B cell (primary cell): ENCODE data around the gene APLN. TPM values are rescaled to one million over a fixed set of nuclear protein-coding genes. Genes with fewer than 3 reads are reported as not detected.

Experiments used
- ATAC-seq: fragments of 200-7000 bp; cut with Tn5 transposase; one replicate; pipeline ENCODE4 v1.10.0; 2021; ENCODE audit warnings: low read depth, mild to moderate bottlenecking, moderate number of reproducible peaks, moderate library complexity
- CTCF ChIA-PET: fragments of 350-600 bp; sonication (Branson Sonifier 250); formaldehyde crosslinking; loops from one replicate; lab custom pipeline; 2021; ENCODE audit warnings: antibody characterized with exemption, inconsistent platforms; lab: Charles Lee
- POLR2A ChIA-PET: fragments of 350-600 bp; sonication (Branson Sonifier 250); formaldehyde crosslinking; loops from one replicate; lab custom pipeline; 2021; ENCODE audit warnings: antibody characterized with exemption; lab: Charles Lee
- DNase-seq: peaks from one replicate; pipeline ENCODE4 v3.0.0; 2013
- H2AFZ ChIP-seq: 2 replicates; pipeline ENCODE4 v1.6.1; 2012; ENCODE audit warnings: mild to moderate bottlenecking, low read depth, low read length; ENCODE audit not compliant: insufficient read depth, poor library complexity, severe bottlenecking
- H3K27ac ChIP-seq, 2 donors: 1 replicate in 1 of 2; 2 replicates in 1 of 2; pipeline ENCODE4 v1.5.1; 2012 to 2013; ENCODE audit warnings: low read length in 2 of 2, mild to moderate bottlenecking in 2 of 2, moderate library complexity in 1 of 2
- H3K27me3 ChIP-seq, 4 experiments: fragments of 200-600 bp in 1 of 4; sonication (generic) in 1 of 4; replicated peaks in 1 of 4; 1 replicate in 2 of 4; 2 replicates in 2 of 4; pipeline versions ENCODE4 v1.6.1 to v1.7.0; 2013 to 2016; ENCODE audit warnings: low read length in 3 of 4, mild to moderate bottlenecking in 2 of 4, mixed read lengths in 1 of 4, moderate library complexity in 1 of 4; ENCODE audit not compliant: insufficient read depth in 4 of 4, control insufficient read depth in 3 of 4; ENCODE audit errors: control extremely low read depth in 1 of 4
- H3K36me3 ChIP-seq, 2 experiments: replicated peaks in 1 of 2; 1 replicate in 1 of 2; 2 replicates in 1 of 2; pipeline versions ENCODE4 v1.6.1 to v1.7.1; 2013; ENCODE audit warnings: low read length in 1 of 2; ENCODE audit not compliant: insufficient read depth in 2 of 2, control insufficient read depth in 1 of 2; ENCODE audit errors: control extremely low read depth in 1 of 2, extremely low read depth in 1 of 2
- H3K4me1 ChIP-seq, 2 donors: fragments of 200-600 bp in 1 of 2; sonication (generic) in 1 of 2; 1 replicate in 1 of 2; 2 replicates in 1 of 2; pipeline versions ENCODE4 v1.5.1 to v1.6.1; 2013 to 2017; ENCODE audit warnings: low read length in 2 of 2; ENCODE audit not compliant: control insufficient read depth in 2 of 2, insufficient read depth in 2 of 2
- H3K4me2 ChIP-seq: replicated peaks from 2 replicates; pipeline ENCODE3; 2012; ENCODE audit warnings: mild to moderate bottlenecking, low read depth, low read length; ENCODE audit not compliant: poor library complexity, severe bottlenecking
- H3K4me3 ChIP-seq, 5 experiments: fragments of 200-600 bp in 1 of 5; sonication (generic) in 1 of 5; 1 replicate in 3 of 5; 2 replicates in 2 of 5; pipeline versions ENCODE4 v1.5.1 to v1.7.0; 2011 to 2016; ENCODE audit warnings: low read length in 4 of 5, mild to moderate bottlenecking in 4 of 5, low read depth in 2 of 5, control low read depth in 1 of 5, moderate library complexity in 1 of 5; ENCODE audit not compliant: insufficient read depth in 1 of 5; ENCODE audit errors: control extremely low read depth in 1 of 5, extremely low read depth in 1 of 5
- H3K79me2 ChIP-seq: fragments of 200-600 bp; sonication (generic); one replicate; pipeline ENCODE4 v1.6.0; 2016; ENCODE audit warnings: low read length; ENCODE audit not compliant: control insufficient read depth, insufficient read depth
- H3K9ac ChIP-seq: fragments of 200-600 bp; sonication (generic); 2 replicates; pipeline ENCODE4 v1.6.1; 2017; ENCODE audit warnings: mild to moderate bottlenecking, low read length, moderate library complexity
- H3K9me3 ChIP-seq, 3 donors: one replicate each; pipeline versions ENCODE4 v1.6.1 to v1.7.1; 2013; ENCODE audit warnings: low read length in 2 of 3; ENCODE audit not compliant: control insufficient read depth in 2 of 3, insufficient read depth in 1 of 3; ENCODE audit errors: control extremely low read depth in 1 of 3
- H4K20me1 ChIP-seq: 2 replicates; pipeline ENCODE4 v1.6.0; 2012; ENCODE audit warnings: mild to moderate bottlenecking, low read length; ENCODE audit not compliant: insufficient read depth, control insufficient read depth, poor library complexity, severe bottlenecking
- H3K27ac Mint-ChIP-seq: one replicate; pipeline ENCODE4 v1.8.0; 2021; ENCODE audit warnings: mixed read lengths
- H3K27me3 Mint-ChIP-seq: one replicate; pipeline ENCODE4 v1.8.0; 2021; ENCODE audit warnings: mixed read lengths
- H3K4me1 Mint-ChIP-seq: one replicate; pipeline ENCODE4 v1.8.0; 2021; ENCODE audit warnings: mixed read lengths
- H3K4me3 Mint-ChIP-seq: one replicate; pipeline ENCODE4 v1.8.0; 2021; ENCODE audit warnings: mixed read lengths
- H3K9me3 Mint-ChIP-seq: one replicate; pipeline ENCODE4 v1.8.0; 2022; ENCODE audit warnings: mixed read lengths; ENCODE audit not compliant: insufficient read depth
- CTCF ChIP-seq: fragments of 200-600 bp; IDR thresholded peaks from one replicate; pipeline ENCODE4 v1.8.0; 2022; ENCODE audit warnings: antibody characterized with exemption, mild to moderate bottlenecking
- EZH2 ChIP-seq: IDR thresholded peaks from 2 replicates; pipeline ENCODE4 v1.6.1; 2012; ENCODE audit warnings: borderline replicate concordance, low read depth, mild to moderate bottlenecking, moderate library complexity, low read length; ENCODE audit not compliant: insufficient read depth, poor library complexity, severe bottlenecking
- WGBS: methylation state at CpG from one replicate; pipeline ENCODE4 v1.1.5; 2013; ENCODE audit warnings: missing lambda C conversion rate; ENCODE audit not compliant: insufficient coverage; 5-methylcytosine and 5-hydroxymethylcytosine counted together
- intact Hi-C: fragments of 100-400 bp; cut with micrococcal nuclease; formaldehyde crosslinking; loops from one replicate; pipeline ENCODE4 v1.10.0; 2022
- polyA plus RNA-seq: library from polyadenylated mRNA; depleted of rRNA; stranded (reverse); fragments of >200 nt; gene quantifications from 2 replicates; pipeline ENCODE4 v1.2.3, GENCODE V29; 2012
- total RNA-seq, 2 donors: library from RNA; stranded (reverse); fragments of 120-200 nt in 1 of 2; gene quantifications; 1 replicate in 1 of 2; 2 replicates in 1 of 2; pipeline versions ENCODE4 v1.2.3 to v1.2.4, GENCODE V29; 2013 to 2022

APLN gene
- total and polyA plus RNA-seq, 2 donors (not counting 1 experiment from before 2014, with no cell fraction given): not detected

DNA sequence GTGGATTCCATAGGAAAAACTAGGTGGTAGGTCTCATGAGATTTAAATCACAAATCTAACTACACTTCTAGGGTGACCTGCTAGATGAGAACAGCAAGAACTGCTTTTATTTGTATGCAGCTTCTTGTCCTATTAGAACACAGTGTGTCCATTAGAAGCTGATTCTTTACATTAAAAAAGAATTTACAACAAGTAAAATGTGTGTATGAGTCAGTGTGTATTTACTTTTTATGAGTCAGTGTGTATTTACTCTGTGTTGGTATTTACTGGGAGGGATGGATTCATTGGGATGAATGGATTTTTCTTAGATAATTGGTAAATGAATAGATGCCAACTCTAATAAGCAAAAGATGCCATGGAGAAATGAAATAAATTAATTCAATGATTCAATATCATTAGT is 43.4 kb upstream of the APLN start:
- POLR2A ChIA-PET: no interaction called here
- Mint-ChIP-seq H3K27ac (no peak overlapping the region), H3K4me3 (no peak overlapping the region), H3K27me3 (no peaks in the 10 kb centered on the region), H3K4me1 (no peaks in the 10 kb centered on the region), H3K9me3 (no peaks in the 10 kb centered on the region)
- Histone ChIP-seq H3K9ac (no peak overlapping the region), H3K9me3 (no peaks in the 10 kb centered on the region), H3K27ac (no peak overlapping the region), H4K20me1 (no peaks in the 10 kb centered on the region), H3K36me3 (no peaks in the 10 kb centered on the region), H3K79me2 (no peaks in the 10 kb centered on the region), H3K4me3 (no peak overlapping the region), H3K27me3 (no peaks in the 10 kb centered on the region), H3K4me1 (no peaks in the 10 kb centered on the region), H2AFZ (no peak overlapping the region), H3K4me2 (no peak overlapping the region)
- DNase-seq (no peak), ATAC-seq (no peak)
- CTCF ChIA-PET: no interaction called here
- intact Hi-C loops: no loop called here
- TF ChIP-seq EZH2 (no peak), CTCF (no peak)

- 80% methylated on average over 2 of the region's 9 CpGs for WGBS
- no peaks in the 10 kb centered on the region for H3K36me3 ChIP-seq
These were observed 42.6 kb upstream of the APLN start for GRCh38 chrX:129697204-129697829.

More at GRCh38 chrX:129697204-129697829, 42.6 kb upstream of the APLN start:
- ATAC-seq (no peak), DNase-seq (no peak)
- Histone ChIP-seq H3K9me3 (no peaks in the 10 kb centered on the region), H3K27ac (no peak overlapping the region), H3K27me3 (no peaks in the 10 kb centered on the region), H3K9ac (no peak overlapping the region), H3K4me3 (no peak overlapping the region), H4K20me1 (no peaks in the 10 kb centered on the region), H3K79me2 (no peaks in the 10 kb centered on the region), H3K4me2 (no peak overlapping the region), H3K4me1 (no peaks in the 10 kb centered on the region), H2AFZ (no peak overlapping the region)
- Mint-ChIP-seq H3K27ac (no peak overlapping the region), H3K4me1 (no peaks in the 10 kb centered on the region), H3K27me3 (no peaks in the 10 kb centered on the region), H3K9me3 (no peaks in the 10 kb centered on the region), H3K4me3 (no peak overlapping the region)
- ChIA-PET CTCF (no interaction called here), POLR2A (no interaction called here)
- no peak for TF ChIP-seq CTCF
- TF ChIP-seq EZH2: no peak
- intact Hi-C loops: no loop called here
